ENCODE data around the gene MAP3K5.

MAP3K5 gene

GRCh38 chr6:136514591-136514990 is 277.7 kb downstream of the MAP3K5 start:
- no peak overlapping the region for H3K27ac ChIP-seq (ENCODE audit: insufficient read depth, low read depth, low read length, poor library complexity, severe bottlenecking)
- H3K9me3 ChIP-seq (ENCODE audit: control insufficient read depth, low read length): no peaks in the 10 kb centered on the region
- no peaks in the 10 kb centered on the region for H3K36me3 ChIP-seq (ENCODE audit: control insufficient read depth, insufficient read depth, low read length)
- WGBS, 2 experiments: 91 to 94% methylated on average over 4 of the region's 4 CpGs
- H3K4me1 ChIP-seq (ENCODE audit: control insufficient read depth, insufficient read depth, low read length): no peaks in the 10 kb centered on the region
- no peaks in the 10 kb centered on the region for H3K27me3 ChIP-seq (ENCODE audit: control insufficient read depth, insufficient read depth, low read length, poor library complexity, severe bottlenecking)
- H3K4me3 ChIP-seq (ENCODE audit: insufficient read depth, low read depth, low read length): no peak overlapping the region

GRCh38 chr6:136511926-136512325 is 280.4 kb downstream of the MAP3K5 start:
- Histone ChIP-seq H3K4me1 (ENCODE audit: control insufficient read depth, insufficient read depth, low read length) (no peaks in the 10 kb centered on the region), H3K36me3 (ENCODE audit: control insufficient read depth, insufficient read depth, low read length) (no peaks in the 10 kb centered on the region), H3K4me3 (ENCODE audit: insufficient read depth, low read depth, low read length) (no peak overlapping the region), H3K27me3 (ENCODE audit: control insufficient read depth, insufficient read depth, low read length, poor library complexity, severe bottlenecking) (no peaks in the 10 kb centered on the region), H3K27ac (ENCODE audit: insufficient read depth, low read depth, low read length, poor library complexity, severe bottlenecking) (no peak overlapping the region), H3K9me3 (ENCODE audit: control insufficient read depth, low read length) (no peaks in the 10 kb centered on the region)
- WGBS, 2 experiments: 92 to 93% methylated on average over 3 of the region's 3 CpGs

GRCh38 chr6:136511397-136511796 is 280.9 kb downstream of the MAP3K5 start:
- no peaks in the 10 kb centered on the region for H3K9me3 ChIP-seq (ENCODE audit: control insufficient read depth, low read length)
- no peak overlapping the region for H3K4me3 ChIP-seq (ENCODE audit: insufficient read depth, low read depth, low read length)
- H3K27ac ChIP-seq (ENCODE audit: insufficient read depth, low read depth, low read length, poor library complexity, severe bottlenecking): no peak overlapping the region
- 83 to 95% methylated on average over 1 of the region's 1 CpG for WGBS, 2 experiments
- no peaks in the 10 kb centered on the region for H3K4me1 ChIP-seq (ENCODE audit: control insufficient read depth, insufficient read depth, low read length)
- no peaks in the 10 kb centered on the region for H3K36me3 ChIP-seq (ENCODE audit: control insufficient read depth, insufficient read depth, low read length)
- H3K27me3 ChIP-seq (ENCODE audit: control insufficient read depth, insufficient read depth, low read length, poor library complexity, severe bottlenecking): no peaks in the 10 kb centered on the region

GRCh38 chr6:136510782-136511181 is 281.5 kb downstream of the MAP3K5 start:
- Histone ChIP-seq H3K9me3 (ENCODE audit: control insufficient read depth, low read length) (no peaks in the 10 kb centered on the region), H3K4me1 (ENCODE audit: control insufficient read depth, insufficient read depth, low read length) (no peaks in the 10 kb centered on the region), H3K27ac (ENCODE audit: insufficient read depth, low read depth, low read length, poor library complexity, severe bottlenecking) (no peak overlapping the region), H3K27me3 (ENCODE audit: control insufficient read depth, insufficient read depth, low read length, poor library complexity, severe bottlenecking) (no peaks in the 10 kb centered on the region), H3K4me3 (ENCODE audit: insufficient read depth, low read depth, low read length) (no peak overlapping the region), H3K36me3 (ENCODE audit: control insufficient read depth, insufficient read depth, low read length) (no peaks in the 10 kb centered on the region)
- WGBS, 2 experiments: 85% methylated on average over 4 of the region's 4 CpGs

- Histone ChIP-seq H3K36me3 (ENCODE audit: control insufficient read depth, insufficient read depth, low read length) (no peaks in the 10 kb centered on the region), H3K9me3 (ENCODE audit: control insufficient read depth, low read length) (no peaks in the 10 kb centered on the region), H3K4me1 (ENCODE audit: control insufficient read depth, insufficient read depth, low read length) (no peaks in the 10 kb centered on the region), H3K27me3 (ENCODE audit: control insufficient read depth, insufficient read depth, low read length, poor library complexity, severe bottlenecking) (no peaks in the 10 kb centered on the region), H3K27ac (ENCODE audit: insufficient read depth, low read depth, low read length, poor library complexity, severe bottlenecking) (no peak overlapping the region), H3K4me3 (ENCODE audit: insufficient read depth, low read depth, low read length) (no peak overlapping the region)
- WGBS, 2 experiments: 96% methylated on average over 4 of the region's 5 CpGs
Measured at GRCh38 chr6:136510299-136510698, 282.0 kb downstream of the MAP3K5 start.

- Histone ChIP-seq H3K27ac (ENCODE audit: insufficient read depth, low read depth, low read length, poor library complexity, severe bottlenecking) (no peak overlapping the region), H3K27me3 (ENCODE audit: control insufficient read depth, insufficient read depth, low read length, poor library complexity, severe bottlenecking) (no peaks in the 10 kb centered on the region), H3K4me1 (ENCODE audit: control insufficient read depth, insufficient read depth, low read length) (no peaks in the 10 kb centered on the region), H3K36me3 (ENCODE audit: control insufficient read depth, insufficient read depth, low read length) (no peaks in the 10 kb centered on the region), H3K4me3 (ENCODE audit: insufficient read depth, low read depth, low read length) (no peak overlapping the region), H3K9me3 (ENCODE audit: control insufficient read depth, low read length) (no peaks in the 10 kb centered on the region)
- WGBS, 2 experiments: 90 to 100% methylated on average over 1 of the region's 1 CpG
Measured at GRCh38 chr6:136508725-136509392, 283.4 kb downstream of the MAP3K5 start.

Data from ectodermal cell (in vitro differentiated cells).